IPS-18c (cell line): ENCODE results near the gene IRF9.

Experiments used
- H3K4me3 ChIP-seq: 2 replicates; pipeline ENCODE4 v1.7.0; 2013; ENCODE audit warnings: low read depth, mild to moderate bottlenecking, low read length, moderate library complexity; ENCODE audit not compliant: insufficient read depth
- H3K9me3 ChIP-seq: one replicate; pipeline ENCODE4 v1.6.1; 2013; ENCODE audit warnings: mild to moderate bottlenecking, low read length, moderate library complexity; ENCODE audit not compliant: control insufficient read depth, insufficient read depth

IRF9 gene

GRCh38 chr14:24143511-24143910 lies 17.6 kb upstream of the IRF9 start:
- H3K9me3 ChIP-seq = no peaks in the 10 kb centered on the region
- H3K4me3 ChIP-seq = no peak overlapping the region

GRCh38 chr14:24144451-24144850 lies 16.6 kb upstream of the IRF9 start:
- no peak overlapping the region for H3K4me3 ChIP-seq
- no peaks in the 10 kb centered on the region for H3K9me3 ChIP-seq

DNA sequence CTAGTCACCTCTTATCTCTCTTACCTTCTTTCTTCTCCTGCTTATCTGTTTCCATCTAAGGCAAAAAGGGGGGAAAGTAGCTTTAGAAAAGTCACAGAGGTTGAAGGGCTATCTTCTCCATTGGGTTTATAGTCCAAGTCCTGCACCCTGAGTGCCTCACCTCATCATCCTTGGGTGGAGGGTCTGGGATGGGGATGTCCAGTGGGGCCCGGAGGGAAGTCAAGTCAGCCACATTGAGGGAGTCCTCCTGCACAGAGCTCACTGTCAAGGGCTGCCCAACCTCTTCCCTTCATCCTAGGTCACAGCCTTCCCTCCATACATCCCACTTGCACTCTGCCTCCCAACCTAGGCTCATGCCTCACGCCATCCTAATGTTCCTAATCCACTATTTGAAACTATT lies 15.8 kb upstream of the IRF9 start:
- Histone ChIP-seq H3K4me3 (peak overlapping the region; percentile 66; the same call in 1 of the 2 replicates), H3K9me3 (no peaks in the 10 kb centered on the region)

- Histone ChIP-seq H3K9me3 (no peaks in the 10 kb centered on the region), H3K4me3 (peak overlapping the region; percentile 66)
Measured at GRCh38 chr14:24145690-24146452, 15.2 kb upstream of the IRF9 start.

GRCh38 chr14:24146453-24146977 lies 14.6 kb upstream of the IRF9 start, which contains the start of gene PSME2:
Gene PSME2 (minus strand): TSS chr14:24146610. CDS start chr14:24146581, 29 bp downstream.
- peak within 1 kb of the TSS; percentile 94 for H3K4me3 ChIP-seq
- H3K9me3 ChIP-seq = no peaks in the 10 kb centered on the region

GRCh38 chr14:24146978-24147760 lies 13.9 kb upstream of the IRF9 start, which contains the start of gene RNF31:
Gene RNF31 (plus strand): TSS chr14:24147498. CDS start chr14:24147699, 201 bp downstream.
- Histone ChIP-seq H3K9me3 (no peaks in the 10 kb centered on the region), H3K4me3 (peak within 1 kb of the TSS; percentile 94)

DNA sequence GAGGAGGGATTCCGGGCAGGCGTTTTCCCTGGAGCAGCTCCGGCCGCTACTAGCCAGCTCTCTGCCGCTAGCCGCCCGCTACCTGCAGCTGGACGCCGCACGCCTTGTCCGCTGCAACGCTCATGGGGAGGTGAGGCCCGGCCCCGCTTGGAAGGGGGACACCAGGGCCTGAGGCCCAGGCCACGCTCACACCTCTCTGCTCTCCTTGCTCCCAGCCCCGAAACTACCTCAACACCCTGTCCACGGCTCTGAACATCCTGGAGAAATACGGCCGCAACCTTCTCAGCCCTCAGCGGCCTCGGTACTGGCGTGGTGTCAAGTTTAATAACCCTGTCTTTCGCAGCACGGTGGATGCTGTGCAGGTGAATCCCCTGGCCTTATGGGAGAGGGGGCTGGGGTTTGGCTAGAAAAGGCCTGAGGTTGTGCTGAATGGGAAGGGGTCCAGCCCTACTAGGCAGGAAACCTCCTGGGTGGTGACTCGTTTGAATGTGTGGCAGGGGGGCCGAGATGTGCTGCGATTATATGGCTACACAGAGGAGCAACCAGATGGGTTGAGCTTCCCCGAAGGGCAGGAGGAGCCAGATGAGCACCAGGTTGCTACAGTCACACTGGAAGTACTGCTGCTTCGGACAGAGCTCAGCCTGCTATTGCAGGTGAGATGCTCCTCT lies 13.2 kb upstream of the IRF9 start:
- Histone ChIP-seq H3K4me3 (peak overlapping the region; percentile 94), H3K9me3 (no peaks in the 10 kb centered on the region)

DNA sequence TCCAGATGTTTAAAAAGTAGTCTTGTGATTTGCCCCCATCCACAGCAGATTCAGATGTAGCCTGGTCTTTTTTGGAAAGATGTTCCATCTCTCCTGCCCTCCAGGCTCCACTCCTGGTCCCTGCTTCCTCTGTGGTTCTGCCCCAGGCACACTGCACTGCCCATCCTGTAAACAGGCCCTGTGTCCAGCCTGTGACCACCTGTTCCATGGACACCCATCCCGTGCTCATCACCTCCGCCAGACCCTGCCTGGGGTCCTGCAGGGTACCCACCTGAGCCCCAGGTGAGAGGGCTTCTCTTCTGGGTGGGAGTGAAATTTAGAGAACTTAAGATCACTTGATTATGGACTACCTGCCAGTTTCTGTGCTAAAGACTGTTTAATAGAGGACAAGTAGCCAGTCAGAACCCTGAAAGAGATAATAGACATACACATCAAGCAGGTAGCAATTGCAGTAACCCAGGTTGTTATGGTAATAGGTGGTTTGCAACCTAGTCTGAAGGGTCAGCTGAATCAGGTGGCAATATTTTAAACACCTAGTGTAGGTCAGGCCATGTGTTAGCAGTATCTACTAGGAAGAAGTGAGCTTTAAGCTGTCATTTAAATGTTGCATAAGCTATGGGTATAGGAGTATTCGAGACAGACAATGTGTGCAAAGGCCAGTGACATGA lies 11.6 kb upstream of the IRF9 start:
- H3K9me3 ChIP-seq = no peaks in the 10 kb centered on the region
- no peak overlapping the region for H3K4me3 ChIP-seq

- Histone ChIP-seq H3K9me3 (no peaks in the 10 kb centered on the region), H3K4me3 (no peak overlapping the region)
Measured at GRCh38 chr14:24150061-24150460, 11.0 kb upstream of the IRF9 start.

DNA sequence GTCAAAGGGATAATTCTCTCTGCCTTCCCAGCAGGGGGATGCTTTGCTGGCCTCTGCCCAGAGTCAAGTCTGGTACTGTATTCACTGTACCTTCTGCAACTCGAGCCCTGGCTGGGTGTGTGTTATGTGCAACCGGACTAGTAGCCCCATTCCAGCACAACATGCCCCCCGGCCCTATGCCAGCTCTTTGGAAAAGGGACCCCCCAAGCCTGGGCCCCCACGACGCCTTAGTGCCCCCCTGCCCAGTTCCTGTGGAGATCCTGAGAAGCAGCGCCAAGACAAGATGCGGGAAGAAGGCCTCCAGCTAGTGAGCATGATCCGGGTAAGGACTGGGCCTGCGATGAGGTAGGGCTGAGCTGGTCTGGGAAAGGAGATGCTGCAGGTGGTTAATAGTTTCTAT lies 10.5 kb upstream of the IRF9 start:
- H3K9me3 ChIP-seq = no peaks in the 10 kb centered on the region
- no peak overlapping the region for H3K4me3 ChIP-seq

DNA sequence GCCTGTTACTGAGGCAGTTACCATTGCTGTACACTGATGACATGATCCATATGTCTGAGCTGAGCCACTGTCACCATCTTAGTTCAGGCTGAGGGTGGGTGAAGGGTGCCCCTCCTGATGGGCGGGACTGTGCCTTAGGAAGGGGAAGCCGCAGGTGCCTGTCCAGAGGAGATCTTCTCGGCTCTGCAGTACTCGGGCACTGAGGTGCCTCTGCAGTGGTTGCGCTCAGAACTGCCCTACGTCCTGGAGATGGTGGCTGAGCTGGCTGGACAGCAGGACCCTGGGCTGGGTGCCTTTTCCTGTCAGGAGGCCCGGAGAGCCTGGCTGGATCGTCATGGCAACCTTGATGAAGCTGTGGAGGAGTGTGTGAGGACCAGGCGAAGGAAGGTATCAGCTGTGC lies 10.1 kb upstream of the IRF9 start:
- Histone ChIP-seq H3K4me3 (no peak overlapping the region), H3K9me3 (no peaks in the 10 kb centered on the region)

DNA sequence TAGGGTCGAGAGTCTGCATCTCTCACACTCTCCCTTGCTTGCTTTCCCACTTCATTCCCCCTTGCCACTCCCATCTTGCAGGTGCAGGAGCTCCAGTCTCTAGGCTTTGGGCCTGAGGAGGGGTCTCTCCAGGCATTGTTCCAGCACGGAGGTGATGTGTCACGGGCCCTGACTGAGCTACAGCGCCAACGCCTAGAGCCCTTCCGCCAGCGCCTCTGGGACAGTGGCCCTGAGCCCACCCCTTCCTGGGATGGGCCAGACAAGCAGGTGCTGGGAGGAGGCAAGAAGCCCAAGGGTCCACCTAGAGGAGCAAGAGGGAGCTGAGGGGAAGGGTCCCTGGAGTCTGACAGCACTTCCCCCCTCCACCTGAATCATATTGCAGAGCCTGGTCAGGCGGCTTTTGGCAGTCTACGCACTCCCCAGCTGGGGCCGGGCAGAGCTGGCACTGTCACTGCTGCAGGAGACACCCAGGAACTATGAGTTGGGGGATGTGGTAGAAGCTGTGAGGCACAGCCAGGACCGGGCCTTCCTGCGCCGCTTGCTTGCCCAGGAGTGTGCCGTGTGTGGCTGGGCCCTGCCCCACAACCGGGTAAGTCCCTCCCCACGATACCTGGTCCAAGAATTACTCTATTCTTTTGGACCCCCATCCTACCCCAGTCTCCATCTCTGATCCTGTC lies 9.5 kb upstream of the IRF9 start:
- Histone ChIP-seq H3K9me3 (no peaks in the 10 kb centered on the region), H3K4me3 (no peak overlapping the region)

DNA sequence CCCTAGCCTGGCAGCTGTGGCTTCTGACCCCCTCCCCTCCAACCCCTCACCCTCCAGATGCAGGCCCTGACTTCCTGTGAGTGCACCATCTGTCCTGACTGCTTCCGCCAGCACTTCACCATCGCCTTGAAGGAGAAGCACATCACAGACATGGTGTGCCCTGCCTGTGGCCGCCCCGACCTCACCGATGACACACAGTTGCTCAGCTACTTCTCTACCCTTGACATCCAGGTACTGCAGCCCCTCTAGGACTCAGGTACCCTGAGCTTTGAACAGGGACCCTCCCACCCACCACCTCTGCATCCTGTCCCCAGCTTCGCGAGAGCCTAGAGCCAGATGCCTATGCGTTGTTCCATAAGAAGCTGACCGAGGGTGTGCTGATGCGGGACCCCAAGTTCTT lies 6.0 kb upstream of the IRF9 start:
- H3K4me3 ChIP-seq = no peak overlapping the region
- no peaks in the 10 kb centered on the region for H3K9me3 ChIP-seq

GRCh38 chr14:24156840-24157239 lies 4.2 kb upstream of the IRF9 start:
- Histone ChIP-seq H3K9me3 (no peaks in the 10 kb centered on the region), H3K4me3 (no peak overlapping the region)

DNA sequence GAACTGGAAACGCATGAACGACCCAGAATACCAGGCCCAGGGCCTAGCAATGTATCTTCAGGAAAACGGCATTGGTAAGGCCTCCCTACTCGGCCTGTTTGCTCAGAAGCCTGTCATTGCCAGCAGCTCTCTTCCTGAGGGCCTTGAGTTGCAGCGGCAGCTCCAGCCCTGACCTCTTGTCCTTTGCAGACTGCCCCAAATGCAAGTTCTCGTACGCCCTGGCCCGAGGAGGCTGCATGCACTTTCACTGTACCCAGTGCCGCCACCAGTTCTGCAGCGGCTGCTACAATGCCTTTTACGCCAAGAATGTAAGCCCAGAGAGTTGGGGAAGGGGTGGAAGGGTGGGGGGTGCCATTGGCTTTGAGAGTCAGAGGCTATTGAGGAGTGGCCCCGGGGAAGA lies 3.7 kb upstream of the IRF9 start:
- H3K4me3 ChIP-seq = no peak overlapping the region; the same call in 1 of the 2 replicates
- no peaks in the 10 kb centered on the region for H3K9me3 ChIP-seq

DNA sequence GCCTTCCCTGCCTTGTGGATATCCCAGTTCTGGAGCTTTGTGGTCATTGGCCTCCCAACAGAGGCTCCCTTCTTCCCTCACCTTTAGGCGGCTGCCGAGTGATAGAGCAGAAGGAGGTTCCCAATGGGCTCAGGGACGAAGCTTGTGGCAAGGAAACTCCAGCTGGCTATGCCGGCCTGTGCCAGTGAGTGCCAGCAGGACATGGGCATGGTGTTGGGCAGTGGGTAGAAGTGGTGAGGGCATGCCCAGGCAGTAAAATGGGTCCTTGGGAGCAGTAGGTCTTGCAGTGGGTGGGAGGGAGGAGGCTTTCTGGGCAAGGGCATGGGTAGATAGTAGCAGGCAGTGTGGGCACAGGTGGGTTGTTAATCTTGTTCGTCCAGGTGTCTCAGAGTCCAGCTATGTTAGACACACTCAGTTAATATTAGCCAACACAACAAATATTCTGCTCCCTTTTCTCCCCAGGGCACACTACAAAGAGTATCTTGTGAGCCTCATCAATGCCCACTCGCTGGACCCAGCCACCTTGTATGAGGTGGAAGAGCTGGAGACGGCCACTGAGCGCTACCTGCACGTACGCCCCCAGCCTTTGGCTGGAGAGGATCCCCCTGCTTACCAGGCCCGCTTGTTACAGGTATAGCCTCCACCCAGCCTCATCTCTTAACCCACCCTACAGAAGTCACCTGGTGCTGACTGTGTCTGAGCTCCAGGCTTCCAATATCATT lies 1.1 kb upstream of the IRF9 start:
- no peak overlapping the region for H3K4me3 ChIP-seq
- no peaks in the 10 kb centered on the region for H3K9me3 ChIP-seq
